Astrocyte of the spinal cord (primary cell): ENCODE measurements around the gene CSF1.

Source experiments
- DNase-seq: peaks from one replicate; pipeline ENCODE4 v3.0.0; 2011; ENCODE audit warnings: low read depth, low spot score
- H3K4me3 ChIP-seq: 2 replicates; pipeline ENCODE4 v1.5.1; 2011; ENCODE audit warnings: low read depth, mild to moderate bottlenecking, low read length, moderate library complexity
- CTCF ChIP-seq: IDR thresholded peaks from 2 replicates; pipeline ENCODE4 v1.5.1; 2012; ENCODE audit warnings: low read depth, mild to moderate bottlenecking, low read length, inconsistent platforms
- in situ Hi-C: cut with HindIII; loops from 2 replicates; pipeline ENCODE4 v1.10.0; 2017; ENCODE audit warnings: low sequenced_read_pairs

The CSF1 gene

GRCh38 chr1:109873278-109874175, 37.1 kb upstream of the CSF1 start:
- in situ Hi-C loops = no loop called here
- peak; percentile 61 for DNase-seq
- no peak for TF ChIP-seq CTCF
- H3K4me3 ChIP-seq = no peak overlapping the region

- DNase-seq = peak; percentile 19
- no peak overlapping the region for H3K4me3 ChIP-seq
- in situ Hi-C loops = no loop called here
- TF ChIP-seq CTCF = no peak
Measured at GRCh38 chr1:109874445-109874844, 36.2 kb upstream of the CSF1 start.

DNA sequence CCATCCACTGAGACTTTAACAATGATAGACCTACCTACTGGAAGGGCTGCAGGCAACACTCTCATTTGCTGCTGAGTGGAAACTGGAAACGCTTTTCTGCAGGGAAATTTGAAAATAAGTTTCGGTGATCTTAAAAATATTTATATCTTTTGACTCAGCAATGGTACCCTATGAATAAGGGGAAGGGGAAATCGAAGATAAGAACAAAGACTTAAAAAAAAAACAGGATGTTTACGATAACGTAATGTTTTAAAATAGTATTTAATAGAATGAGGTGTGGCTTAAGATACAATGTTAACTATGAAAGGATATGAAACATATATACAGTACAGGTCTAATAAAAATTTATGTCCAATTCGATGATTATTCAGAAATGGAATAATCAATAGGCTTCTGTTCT, 34.8 kb upstream of the CSF1 start:
- H3K4me3 ChIP-seq = no peak overlapping the region
- in situ Hi-C loops = no loop called here
- no peak for TF ChIP-seq CTCF
- no peak for DNase-seq

- no peak overlapping the region for H3K4me3 ChIP-seq
- in situ Hi-C loops = no loop called here
- peak; percentile 64 for DNase-seq
- no peak for TF ChIP-seq CTCF
Measured at GRCh38 chr1:109876617-109877316, 33.9 kb upstream of the CSF1 start.

- TF ChIP-seq CTCF = peak; percentile 34
- no peak overlapping the region for H3K4me3 ChIP-seq
- peak; percentile 92 for DNase-seq
- in situ Hi-C loops = no loop called here
Measured at GRCh38 chr1:109877317-109877771, 33.3 kb upstream of the CSF1 start.

DNA sequence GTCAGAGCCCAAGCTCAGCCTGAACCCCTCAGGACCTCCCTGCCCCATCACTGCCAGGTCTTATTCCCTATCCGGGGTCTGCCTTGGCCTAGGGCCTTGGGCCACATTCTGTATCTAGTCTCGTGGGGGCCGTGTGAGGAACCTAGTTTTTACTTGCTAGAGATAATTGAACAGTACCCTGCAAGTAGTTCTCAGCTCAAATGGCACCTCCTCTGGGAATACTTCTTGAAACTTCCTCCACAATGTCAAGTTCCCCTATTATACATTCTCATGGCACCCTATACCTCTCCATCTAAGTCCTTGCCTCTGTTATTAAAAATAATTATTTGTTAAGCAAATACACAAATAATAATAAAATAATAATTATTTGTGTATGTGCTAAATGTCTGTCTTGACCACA, 32.9 kb upstream of the CSF1 start:
- no peak overlapping the region for H3K4me3 ChIP-seq
- no peak for DNase-seq
- no peak for TF ChIP-seq CTCF
- in situ Hi-C loops = no loop called here
